HEK293 (cell line): ENCODE measurements around the gene CDCA3.
A peak's percentile ranks its signal among the peaks of the same experiment; 100 is the strongest.

ENCODE experiments used
- CTCF ChIA-PET: fragments of 350-600 bp; formaldehyde crosslinking; extraction: SDS; loops from one replicate; lab custom pipeline; 2021; ENCODE audit warnings: antibody characterized with exemption; lab: Yijun Ruan, JAX
- POLR2A ChIA-PET: fragments of 300-600 bp; formaldehyde crosslinking; extraction: SDS; loops from one replicate; lab custom pipeline; 2020; ENCODE audit warnings: antibody characterized with exemption, inconsistent platforms; lab: Yijun Ruan, JAX
- H3K27ac ChIP-seq: fragments of 200-500 bp; sonication (Bioruptor generic); 2 replicates; pipeline ENCODE4 v1.5.1; 2014; ENCODE audit warnings: low read depth, low read length, control low read depth, inconsistent platforms; ENCODE audit errors: extremely low read depth
- H3K36me3 ChIP-seq, 2 experiments: fragments of 200-500 bp in 1 of 2; sonication (Bioruptor generic) in 1 of 2; 1 replicate in 1 of 2; 2 replicates in 1 of 2; pipeline ENCODE4 v1.5.1; 2014 to 2017; ENCODE audit warnings: inconsistent platforms in 2 of 2, low read length in 2 of 2; ENCODE audit not compliant: control insufficient read depth in 2 of 2, insufficient read depth in 1 of 2
- H3K4me1 ChIP-seq: fragments of 200-500 bp; sonication (Bioruptor generic); 2 replicates; pipeline ENCODE4 v1.5.1; 2014; ENCODE audit warnings: mild to moderate bottlenecking, low read length, inconsistent platforms; ENCODE audit not compliant: control insufficient read depth, insufficient read depth
- H3K4me3 ChIP-seq: 2 replicates; pipeline ENCODE4 v1.5.1; 2011; ENCODE audit warnings: low read depth, mild to moderate bottlenecking, control low read depth, low read length, moderate library complexity
- H3K9me3 ChIP-seq: fragments of 200-500 bp; sonication (Bioruptor generic); 2 replicates; pipeline ENCODE4 v1.5.1; 2014; ENCODE audit warnings: low read depth, low read length, inconsistent platforms; ENCODE audit not compliant: control insufficient read depth, insufficient read depth
- CTCF ChIP-seq: fragments of 450-650 bp; formaldehyde crosslinking; IDR thresholded peaks from 2 replicates; pipeline ENCODE4 v1.5.1; 2016; ENCODE audit warnings: missing biosample characterization, missing genetic modification characterization
- GLIS2 ChIP-seq: fragments of 450-650 bp; formaldehyde crosslinking; IDR thresholded peaks from 2 replicates; pipeline ENCODE4 v1.5.1; 2016; ENCODE audit warnings: missing biosample characterization, missing genetic modification characterization
- IKZF3 ChIP-seq: fragments of 450-650 bp; IDR thresholded peaks from 2 replicates; pipeline ENCODE4 v1.5.0; 2018; ENCODE audit warnings: missing biosample characterization, mild to moderate bottlenecking, missing genetic modification characterization, moderate library complexity
- KLF10 ChIP-seq: fragments of 450-650 bp; IDR thresholded peaks from 2 replicates; pipeline ENCODE4 v1.5.1; 2018; ENCODE audit warnings: missing biosample characterization, mild to moderate bottlenecking, missing genetic modification characterization
- MEIS1 ChIP-seq: sonication (generic); formaldehyde crosslinking; IDR thresholded peaks from 2 replicates; pipeline ENCODE4 v1.8.1; 2022; ENCODE audit warnings: missing genetic modification reagents, mild to moderate bottlenecking, borderline replicate concordance
- OSR2 ChIP-seq: fragments of 450-650 bp; formaldehyde crosslinking; IDR thresholded peaks from 2 replicates; pipeline ENCODE4 v1.5.1; 2016; ENCODE audit warnings: missing biosample characterization, missing genetic modification characterization
- SALL2 ChIP-seq: fragments of 450-650 bp; formaldehyde crosslinking; IDR thresholded peaks from 2 replicates; pipeline ENCODE4 v1.5.0; 2017; ENCODE audit warnings: missing biosample characterization, mild to moderate bottlenecking, missing genetic modification characterization, borderline replicate concordance
- SCRT1 ChIP-seq: fragments of 450-650 bp; formaldehyde crosslinking; IDR thresholded peaks from 2 replicates; pipeline ENCODE4 v1.5.1; 2016; ENCODE audit warnings: missing biosample characterization, missing genetic modification characterization, borderline replicate concordance
- SP3 ChIP-seq: fragments of 450-650 bp; formaldehyde crosslinking; IDR thresholded peaks from 2 replicates; pipeline ENCODE4 v1.5.1; 2016; ENCODE audit warnings: missing biosample characterization, missing genetic modification characterization
- ZBTB26 ChIP-seq: fragments of 450-650 bp; formaldehyde crosslinking; optimal IDR thresholded peaks from 2 replicates; pipeline ENCODE3; 2016; ENCODE audit warnings: missing biosample characterization, mild to moderate bottlenecking, missing genetic modification characterization
- ZFP41 ChIP-seq: fragments of 450-650 bp; formaldehyde crosslinking; IDR thresholded peaks from 2 replicates; pipeline ENCODE4 v1.5.1; 2016; ENCODE audit warnings: missing biosample characterization, missing genetic modification characterization, borderline replicate concordance
- ZIC2 ChIP-seq: fragments of 450-650 bp; formaldehyde crosslinking; IDR thresholded peaks from 2 replicates; pipeline ENCODE4 v1.5.1; 2016; ENCODE audit warnings: missing biosample characterization, missing genetic modification characterization
- ZNF112 ChIP-seq: fragments of 450-650 bp; formaldehyde crosslinking; IDR thresholded peaks from 2 replicates; pipeline ENCODE4 v1.5.0; 2017; ENCODE audit warnings: missing biosample characterization, missing genetic modification characterization
- ZNF175 ChIP-seq: fragments of 450-650 bp; formaldehyde crosslinking; IDR thresholded peaks from 2 replicates; pipeline ENCODE4 v1.5.1; 2016; ENCODE audit warnings: missing biosample characterization, missing genetic modification characterization
- ZNF221 ChIP-seq: fragments of 450-650 bp; formaldehyde crosslinking; IDR thresholded peaks from 2 replicates; pipeline ENCODE4 v1.5.1; 2017; ENCODE audit warnings: missing biosample characterization, missing genetic modification characterization, borderline replicate concordance
- ZNF248 ChIP-seq: fragments of 450-650 bp; formaldehyde crosslinking; IDR thresholded peaks from 2 replicates; pipeline ENCODE4 v1.5.1; 2017; ENCODE audit warnings: missing biosample characterization, missing genetic modification characterization
- ZNF324 ChIP-seq: fragments of 450-650 bp; formaldehyde crosslinking; IDR thresholded peaks from 2 replicates; pipeline ENCODE4 v1.5.1; 2016; ENCODE audit warnings: missing biosample characterization, missing genetic modification characterization
- ZNF404 ChIP-seq: fragments of 450-650 bp; formaldehyde crosslinking; IDR thresholded peaks from 2 replicates; pipeline ENCODE4 v1.5.1; 2017; ENCODE audit warnings: missing biosample characterization, missing genetic modification characterization
- ZNF518A ChIP-seq: fragments of 450-650 bp; formaldehyde crosslinking; conservative IDR thresholded peaks from 2 replicates; pipeline ENCODE4 v1.5.1; 2016; ENCODE audit warnings: low read depth, missing biosample characterization, missing genetic modification characterization
- ZNF530 ChIP-seq: fragments of 450-650 bp; formaldehyde crosslinking; IDR thresholded peaks from 2 replicates; pipeline ENCODE4 v1.5.1; 2016; ENCODE audit warnings: low read depth, missing biosample characterization, missing genetic modification characterization
- ZNF549 ChIP-seq: fragments of 450-650 bp; IDR thresholded peaks from 2 replicates; pipeline ENCODE4 v1.5.1; 2018; ENCODE audit warnings: missing biosample characterization, missing genetic modification characterization, mild to moderate bottlenecking, inconsistent platforms, moderate library complexity
- ZNF596 ChIP-seq: fragments of 450-650 bp; IDR thresholded peaks from 2 replicates; pipeline ENCODE4 v1.5.0; 2018; ENCODE audit warnings: missing biosample characterization, mild to moderate bottlenecking, missing genetic modification characterization, moderate library complexity
- ZNF624 ChIP-seq: fragments of 450-650 bp; formaldehyde crosslinking; IDR thresholded peaks from 2 replicates; pipeline ENCODE4 v1.5.1; 2017; ENCODE audit warnings: missing biosample characterization, missing genetic modification characterization
- ZNF670 ChIP-seq: fragments of 450-650 bp; formaldehyde crosslinking; IDR thresholded peaks from 2 replicates; pipeline ENCODE4 v1.5.1; 2016; ENCODE audit warnings: missing biosample characterization, missing genetic modification characterization, low read depth
- ZNF747 ChIP-seq: fragments of 450-650 bp; formaldehyde crosslinking; IDR thresholded peaks from 2 replicates; pipeline ENCODE4 v1.5.1; 2016; ENCODE audit warnings: missing biosample characterization, missing genetic modification characterization
- ZNF785 ChIP-seq: fragments of 450-650 bp; formaldehyde crosslinking; IDR thresholded peaks from 2 replicates; pipeline ENCODE4 v1.5.1; 2016; ENCODE audit warnings: missing biosample characterization, missing genetic modification characterization
- ZNF837 ChIP-seq: fragments of 450-650 bp; formaldehyde crosslinking; IDR thresholded peaks from 2 replicates; pipeline ENCODE4 v1.5.1; 2016; ENCODE audit warnings: missing biosample characterization, missing genetic modification characterization
- TF ChIP-seq, protein P1 (sequence below): fragments of 450-650 bp; formaldehyde crosslinking; IDR thresholded peaks from 2 replicates; pipeline ENCODE4 v1.5.1; 2016; ENCODE audit warnings: missing biosample characterization, missing genetic modification characterization

CDCA3 gene

DNA sequence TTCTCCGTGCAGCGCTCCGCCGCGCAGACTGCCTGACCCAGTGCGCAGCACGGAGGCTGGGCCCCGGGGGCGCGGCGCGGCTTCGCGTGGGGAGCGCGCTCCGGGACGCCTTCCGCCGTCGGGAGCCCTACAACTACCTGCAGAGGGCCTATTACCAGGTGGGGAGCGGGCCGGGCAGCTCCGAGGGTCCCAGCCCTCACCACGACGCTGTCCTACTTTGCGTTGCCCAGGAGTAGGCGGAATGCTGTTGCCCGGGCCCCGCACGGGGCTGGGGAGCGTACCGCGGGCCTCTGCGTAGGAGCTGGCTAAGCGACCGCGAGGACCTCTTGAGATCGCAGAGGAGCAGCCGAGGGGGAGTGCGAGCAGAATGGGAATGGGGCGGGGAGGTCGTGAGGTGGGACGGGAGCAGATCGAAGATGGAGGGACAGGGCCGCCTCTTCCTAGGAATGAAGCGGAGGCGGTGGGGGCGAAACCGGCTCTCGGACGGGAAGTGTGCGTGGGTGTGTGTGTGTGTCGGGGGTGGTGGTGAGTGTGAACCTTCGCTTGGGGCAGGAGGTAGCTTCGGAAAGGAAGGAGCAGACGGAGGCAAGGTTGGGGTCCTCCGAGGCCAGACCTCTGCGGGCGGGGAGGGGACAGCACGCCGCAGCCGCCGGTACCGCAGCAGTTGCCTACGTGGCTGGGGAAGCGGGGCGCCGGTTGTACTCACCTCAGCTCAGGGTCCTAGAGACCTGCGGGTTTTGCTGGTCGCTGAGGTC, 22.1 kb downstream of the CDCA3 start:
- Histone ChIP-seq H3K4me3 (peak overlapping the region; percentile 47), H3K36me3 (peaks cover 3 to 40% of the 10 kb centered on the region in 2 experiments), H3K4me1 (no peaks in the 10 kb centered on the region), H3K9me3 (no peaks in the 10 kb centered on the region), H3K27ac (peak overlapping the region; percentile 86; the same call in 1 of the 2 replicates)
- ChIA-PET POLR2A (interaction anchor here (0.8 to 6.0 kb wide), 15 partner anchors 8 to 295 kb away, joined by 3 to 55 read pairs (median 4); partner anchors contain the start of genes CDCA3, COPS7A, GAPDH and MLF2), CTCF (interaction anchor here (0.6 to 3.0 kb wide), 7 partner anchors 43 to 95 kb away, joined by 3 to 10 read pairs (median 3); partner anchors contain the start of gene MLF2)
- TF ChIP-seq ZNF324 (tag by site-specific recombination) (no peak), ZNF530 (tag by site-specific recombination) (no peak), SCRT1 (tag by site-specific recombination) (no peak), ZFP41 (tag by site-specific recombination) (no peak), ZNF785 (tag by site-specific recombination) (0 out of 2 replicates have a peak, but pooled peaks have one; percentile 18), ZNF221 (tag by site-specific recombination) (no peak), ZNF549 (tag by site-specific recombination) (no peak), ZNF112 (no peak), IKZF3 (tag by site-specific recombination) (no peak), ZNF404 (tag by site-specific recombination) (no peak), ZNF248 (tag by site-specific recombination) (no peak), OSR2 (tag by site-specific recombination) (no peak; the same call in 1 of the 2 replicates), ZNF670 (tag by site-specific recombination) (no peak), GLIS2 (tag by site-specific recombination) (peak; percentile 72), ZNF624 (no peak), ZBTB26 (tag by site-specific recombination) (peak; percentile 94), ZNF518A (tag by site-specific recombination) (no peak), ZNF747 (tag by site-specific recombination) (no peak; the same call in 1 of the 2 replicates), ZNF175 (no peak), ZNF596 (tag by site-specific recombination) (no peak), ZNF837 (tag by site-specific recombination) (0 out of 2 replicates have a peak, but pooled peaks have one; percentile 67), CTCF (tag by site-specific recombination) (no peak), SP3 (tag by site-specific recombination) (peak; percentile 73), KLF10 (tag by site-specific recombination) (no peak), MEIS1 (CRISPR knock-in tag) (no peak), ZIC2 (tag by site-specific recombination) (peak; percentile 81), SALL2 (tag by site-specific recombination) (no peak)
- TF ChIP-seq, protein P1, sequence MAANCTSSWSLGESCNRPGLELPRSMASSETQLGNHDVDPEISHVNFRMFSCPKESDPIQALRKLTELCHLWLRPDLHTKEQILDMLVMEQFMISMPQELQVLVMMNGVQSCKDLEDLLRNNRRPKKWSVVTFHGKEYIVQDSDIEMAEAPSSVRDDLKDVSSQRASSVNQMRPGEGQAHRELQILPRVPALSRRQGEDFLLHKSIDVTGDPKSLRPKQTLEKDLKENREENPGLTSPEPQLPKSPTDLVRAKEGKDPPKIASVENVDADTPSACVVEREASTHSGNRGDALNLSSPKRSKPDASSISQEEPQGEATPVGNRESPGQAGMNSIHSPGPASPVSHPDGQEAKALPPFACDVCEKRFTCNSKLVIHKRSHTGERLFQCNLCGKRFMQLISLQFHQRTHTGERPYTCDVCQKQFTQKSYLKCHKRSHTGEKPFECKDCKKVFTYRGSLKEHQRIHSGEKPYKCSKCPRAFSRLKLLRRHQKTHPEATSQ (tag by site-specific recombination) = peak; percentile 72; the same call in 1 of the 2 replicates
